HepG2 (cell line): ENCODE results near the gene SNHG17. TPM values are rescaled to one million over a fixed set of nuclear protein-coding genes. Genes with fewer than 3 reads are reported as not detected.
A peak's percentile ranks its signal among the peaks of the same experiment; 100 is the strongest.

Source experiments
- AGO2 ChIP-seq: fragments of 200-400 bp; formaldehyde crosslinking; optimal IDR thresholded peaks from 2 replicates; pipeline ENCODE3; 2017; ENCODE audit warnings: mild to moderate bottlenecking, low read depth, low read length, moderate library complexity
- GLI4 ChIP-seq: sonication (generic); formaldehyde crosslinking; IDR thresholded peaks from 2 replicates; pipeline ENCODE4 v1.5.1; 2020; ENCODE audit warnings: missing genetic modification reagents, mild to moderate bottlenecking, moderate library complexity, borderline replicate concordance
- HNRNPH1 ChIP-seq: fragments of 200-400 bp; formaldehyde crosslinking; optimal IDR thresholded peaks from 2 replicates; pipeline ENCODE3; 2017; ENCODE audit warnings: mild to moderate bottlenecking, low read depth, low read length
- KDM5B ChIP-seq: sonication (generic); formaldehyde crosslinking; IDR thresholded peaks from 2 replicates; pipeline ENCODE4 v1.4.0; 2020; ENCODE audit warnings: missing genetic modification reagents, mild to moderate bottlenecking, borderline replicate concordance
- POLR2AphosphoS5 ChIP-seq: IDR thresholded peaks from 2 replicates; pipeline ENCODE4 v1.6.1; 2012; ENCODE audit warnings: low read depth, low read length
- POLR2G ChIP-seq: fragments of 200-400 bp; formaldehyde crosslinking; IDR thresholded peaks from 2 replicates; pipeline ENCODE4 v1.6.1; 2018; ENCODE audit warnings: mild to moderate bottlenecking, low read depth, low read length, moderate library complexity
- RBM39 ChIP-seq: fragments of 200-400 bp; formaldehyde crosslinking; IDR thresholded peaks from one replicate; pipeline ENCODE4 v1.6.1; 2018; ENCODE audit warnings: antibody characterized with exemption, mild to moderate bottlenecking, low read depth, low read length; ENCODE audit not compliant: poor library complexity, severe bottlenecking
- SIN3A ChIP-seq: IDR thresholded peaks from 2 replicates; pipeline ENCODE4 v1.6.1; 2011; ENCODE audit warnings: low read depth, mild to moderate bottlenecking, control low read depth, low read length, borderline replicate concordance
- TGIF2 ChIP-seq: IDR thresholded peaks from 2 replicates; pipeline ENCODE4 v1.6.1; 2016; ENCODE audit warnings: control low read depth, missing compliant biosample characterization
- YY1 ChIP-seq: IDR thresholded peaks from 2 replicates; pipeline ENCODE4 v1.6.1; 2011; ENCODE audit warnings: low read length, low read depth, moderate library complexity, mild to moderate bottlenecking; ENCODE audit not compliant: insufficient read depth, insufficient replicate concordance
- ZFX ChIP-seq: sonication (generic); formaldehyde crosslinking; IDR thresholded peaks from 2 replicates; pipeline ENCODE4 v1.4.0; 2020; ENCODE audit warnings: mild to moderate bottlenecking, low read depth, missing genetic modification reagents, moderate library complexity
- ZNF180 ChIP-seq: sonication (generic); formaldehyde crosslinking; IDR thresholded peaks from 2 replicates; pipeline ENCODE4 v1.4.0; 2020; ENCODE audit warnings: low read depth, missing genetic modification reagents, borderline replicate concordance
- ZNF572 ChIP-seq: sonication (generic); formaldehyde crosslinking; IDR thresholded peaks from 2 replicates; pipeline ENCODE4 v1.5.1; 2020; ENCODE audit warnings: mild to moderate bottlenecking, missing genetic modification reagents
- ZNF605 ChIP-seq: sonication (generic); formaldehyde crosslinking; IDR thresholded peaks from 2 replicates; pipeline ENCODE4 v1.8.0; 2022; ENCODE audit warnings: mild to moderate bottlenecking, missing genetic modification reagents
- polyA plus RNA-seq, 8 experiments: library from polyadenylated mRNA; depleted of rRNA in 3 of 8; stranded (reverse) in 7 of 8; unstranded in 1 of 8; fragments of >200 nt; fragmentation: Illumina TruSeq in 4 of 8; extraction: Trizol in 4 of 8; gene quantifications; 2 replicates each; pipeline versions ENCODE4 v1.2.1 to v1.2.3, GENCODE V29; 2011 to 2016; ENCODE audit warnings: low read depth in 4 of 8, missing spikeins in 1 of 8, mixed read lengths in 1 of 8; ENCODE audit not compliant: insufficient read depth in 1 of 8
- total RNA-seq, 5 experiments: library from RNA; depleted of rRNA; stranded (reverse); fragments of >200 nt; fragmentation: Illumina TruSeq; extraction: Trizol; gene quantifications; 2 replicates each; pipeline ENCODE4 v1.2.3, GENCODE V29; 2016; ENCODE audit warnings: low read depth in 1 of 5
- TF ChIP-seq, protein P1 (sequence below): sonication (generic); formaldehyde crosslinking; IDR thresholded peaks from 2 replicates; pipeline ENCODE4 v1.4.0; 2020; ENCODE audit warnings: mild to moderate bottlenecking, missing genetic modification reagents
- TF ChIP-seq, protein P2 (sequence below): sonication (generic); formaldehyde crosslinking; IDR thresholded peaks from 2 replicates; pipeline ENCODE4 v1.8.0; 2023; ENCODE audit warnings: mild to moderate bottlenecking, missing genetic modification reagents

SNHG17 gene
- total and polyA plus RNA-seq, 2 of the 13 experiments (the other 11 are each of a cell fraction or from before 2014, with no cell fraction given): 26.2 to 41.2 TPM

DNA sequence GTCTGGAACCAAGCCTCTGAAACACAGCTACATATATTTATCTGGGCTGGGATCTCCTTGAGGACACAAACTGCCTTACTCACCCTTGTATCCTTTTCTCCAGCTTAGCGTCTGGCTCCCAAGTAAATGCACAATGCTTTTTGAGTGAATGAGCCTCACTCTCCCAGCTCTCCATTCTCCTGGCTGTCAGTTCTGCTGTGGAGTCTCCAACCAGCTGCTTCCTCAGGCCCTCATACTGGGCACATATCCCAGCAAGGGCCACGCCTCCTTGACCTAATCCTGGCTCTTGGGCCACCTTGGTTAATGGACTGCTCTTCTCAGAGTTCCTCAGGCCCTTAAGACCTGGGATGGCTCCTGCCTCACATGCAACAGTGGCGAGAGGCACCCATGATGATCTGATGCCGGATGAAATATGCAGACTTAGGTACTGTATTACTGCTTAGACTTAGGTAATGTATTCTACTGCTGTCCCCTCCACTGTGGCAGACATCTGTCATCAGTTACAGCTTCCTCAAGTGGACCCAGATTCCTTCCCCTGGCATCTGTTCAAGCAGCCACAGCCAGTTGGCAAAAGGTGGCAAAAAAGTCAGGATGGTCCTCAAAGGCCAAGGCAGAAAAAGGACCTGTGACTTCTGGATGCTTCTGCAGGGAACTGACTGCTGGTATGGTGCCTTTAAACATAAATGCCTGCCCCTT, 16.5 kb downstream of the SNHG17 start (continued):
- TF ChIP-seq, protein P1, sequence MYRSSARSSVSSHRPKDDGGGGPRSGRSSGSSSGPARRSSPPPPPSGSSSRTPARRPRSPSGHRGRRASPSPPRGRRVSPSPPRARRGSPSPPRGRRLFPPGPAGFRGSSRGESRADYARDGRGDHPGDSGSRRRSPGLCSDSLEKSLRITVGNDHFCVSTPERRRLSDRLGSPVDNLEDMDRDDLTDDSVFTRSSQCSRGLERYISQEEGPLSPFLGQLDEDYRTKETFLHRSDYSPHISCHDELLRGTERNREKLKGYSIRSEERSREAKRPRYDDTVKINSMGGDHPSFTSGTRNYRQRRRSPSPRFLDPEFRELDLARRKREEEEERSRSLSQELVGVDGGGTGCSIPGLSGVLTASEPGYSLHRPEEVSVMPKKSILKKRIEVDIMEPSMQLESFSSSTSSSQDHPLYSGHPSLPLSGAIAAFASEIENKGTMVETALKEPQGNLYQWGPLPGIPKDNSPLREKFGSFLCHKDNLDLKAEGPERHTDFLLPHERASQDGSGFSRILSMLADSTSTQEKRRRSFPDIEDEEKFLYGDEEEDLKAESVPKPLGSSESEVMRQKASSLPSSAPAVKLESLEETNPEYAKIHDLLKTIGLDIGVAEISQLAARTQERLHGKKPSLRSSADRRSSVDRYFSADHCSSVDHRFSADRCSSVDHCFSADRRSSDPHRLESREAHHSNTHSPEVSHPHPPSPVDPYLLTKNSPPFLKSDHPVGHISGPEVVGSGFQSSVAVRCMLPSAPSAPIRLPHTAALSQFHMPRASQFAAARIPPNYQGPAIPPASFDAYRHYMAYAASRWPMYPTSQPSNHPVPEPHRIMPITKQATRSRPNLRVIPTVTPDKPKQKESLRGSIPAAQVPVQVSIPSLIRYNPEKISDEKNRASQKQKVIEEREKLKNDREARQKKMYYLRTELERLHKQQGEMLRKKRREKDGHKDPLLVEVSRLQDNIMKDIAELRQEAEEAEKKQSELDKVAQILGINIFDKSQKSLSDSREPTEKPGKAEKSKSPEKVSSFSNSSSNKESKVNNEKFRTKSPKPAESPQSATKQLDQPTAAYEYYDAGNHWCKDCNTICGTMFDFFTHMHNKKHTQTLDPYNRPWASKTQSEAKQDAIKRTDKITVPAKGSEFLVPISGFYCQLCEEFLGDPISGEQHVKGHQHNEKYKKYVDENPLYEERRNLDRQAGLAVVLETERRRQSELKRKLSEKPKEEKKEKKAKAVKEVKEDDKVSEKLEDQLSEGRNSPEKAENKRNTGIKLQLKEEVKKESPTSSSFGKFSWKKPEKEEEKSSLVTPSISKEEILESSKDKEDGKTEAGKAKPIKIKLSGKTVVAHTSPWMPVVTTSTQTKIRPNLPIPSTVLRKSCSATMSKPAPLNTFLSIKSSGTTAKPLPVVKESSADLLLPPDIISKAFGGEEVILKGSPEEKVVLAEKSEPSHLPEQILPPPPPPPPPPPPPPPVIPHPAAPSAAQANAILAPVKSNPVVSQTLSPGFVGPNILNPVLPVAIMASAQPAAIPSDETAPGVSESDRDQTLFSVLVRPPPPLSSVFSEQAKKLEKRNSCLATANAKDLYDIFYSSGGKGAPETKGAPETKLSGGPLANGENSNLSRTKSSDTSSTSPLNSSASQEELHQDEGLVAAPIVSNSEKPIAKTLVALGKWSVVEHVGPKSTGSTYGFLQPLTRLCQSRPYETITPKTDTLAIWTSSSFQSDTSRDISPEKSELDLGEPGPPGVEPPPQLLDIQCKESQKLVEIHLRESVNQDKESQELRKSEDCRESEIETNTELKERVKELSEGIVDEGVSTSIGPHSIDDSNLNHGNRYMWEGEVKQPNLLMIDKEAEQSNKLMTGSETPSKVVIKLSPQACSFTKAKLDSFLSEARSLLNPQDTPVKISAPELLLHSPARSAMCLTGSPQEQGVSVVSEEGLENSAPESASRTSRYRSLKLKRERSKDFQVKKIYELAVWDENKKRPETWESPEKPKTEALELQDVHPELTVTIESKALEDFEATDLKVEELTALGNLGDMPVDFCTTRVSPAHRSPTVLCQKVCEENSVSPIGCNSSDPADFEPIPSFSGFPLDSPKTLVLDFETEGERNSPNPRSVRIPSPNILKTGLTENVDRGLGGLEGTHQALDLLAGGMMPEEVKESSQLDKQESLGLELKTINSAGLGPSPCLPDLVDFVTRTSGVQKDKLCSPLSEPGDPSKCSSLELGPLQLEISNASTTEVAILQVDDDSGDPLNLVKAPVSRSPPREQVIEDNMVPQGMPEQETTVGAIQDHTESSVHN (CRISPR knock-in tag): 0 out of 2 replicates have a peak, but pooled peaks have one; percentile 70
- peak; percentile 62 for TF ChIP-seq POLR2AphosphoS5
- no peak for TF ChIP-seq SIN3A
- TF ChIP-seq TGIF2 (CRISPR knock-in tag): no peak
- peak; percentile 38; the same call in 1 of the 2 replicates for TF ChIP-seq ZFX (CRISPR knock-in tag)
- peak; percentile 52 for TF ChIP-seq AGO2
- TF ChIP-seq ZNF605 (CRISPR knock-in tag): peak; percentile 47; the same call in 1 of the 2 replicates
- TF ChIP-seq, protein P2, sequence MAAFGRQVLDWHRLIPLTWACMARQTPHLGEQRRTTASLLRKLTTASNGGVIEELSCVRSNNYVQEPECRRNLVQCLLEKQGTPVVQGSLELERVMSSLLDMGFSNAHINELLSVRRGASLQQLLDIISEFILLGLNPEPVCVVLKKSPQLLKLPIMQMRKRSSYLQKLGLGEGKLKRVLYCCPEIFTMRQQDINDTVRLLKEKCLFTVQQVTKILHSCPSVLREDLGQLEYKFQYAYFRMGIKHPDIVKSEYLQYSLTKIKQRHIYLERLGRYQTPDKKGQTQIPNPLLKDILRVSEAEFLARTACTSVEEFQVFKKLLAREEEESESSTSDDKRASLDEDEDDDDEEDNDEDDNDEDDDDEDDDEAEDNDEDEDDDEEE: 0 out of 2 replicates have a peak, but pooled peaks have one; percentile 42
- TF ChIP-seq HNRNPH1: no peak
- 0 out of 2 replicates have a peak, but pooled peaks have one; percentile 70 for TF ChIP-seq ZNF572 (CRISPR knock-in tag)
- no peak for TF ChIP-seq ZNF180 (CRISPR knock-in tag)
- no peak for TF ChIP-seq KDM5B (CRISPR knock-in tag)
- no peak for TF ChIP-seq YY1
- no peak for TF ChIP-seq RBM39
- TF ChIP-seq GLI4 (CRISPR knock-in tag): no peak
- peak; percentile 86 for TF ChIP-seq POLR2G
